ENCODE measurements around the gene LSM14B. TPM values are rescaled to one million over a fixed set of nuclear protein-coding genes. Genes with fewer than 3 reads are reported as not detected.

Gene LSM14B
- total RNA-seq, 2 donors from 2014 or later, result 38.6 to 38.8 TPM

- Histone ChIP-seq H3K36me3 (no peaks in the 10 kb centered on the region), H3K27me3 (no peaks in the 10 kb centered on the region), H3K4me1 (no peaks in the 10 kb centered on the region), H3K9me3 (no peaks in the 10 kb centered on the region), H3K4me3 (no peak overlapping the region), H3K27ac (no peak overlapping the region), H3K9ac (ENCODE audit: low read depth in 2 of 2, low read length in 2 of 2) (no peak overlapping the region)
- intact Hi-C loops (cut with DNase I), result no loop called here
- DNase-seq, result no peak
- TF ChIP-seq, protein P1, sequence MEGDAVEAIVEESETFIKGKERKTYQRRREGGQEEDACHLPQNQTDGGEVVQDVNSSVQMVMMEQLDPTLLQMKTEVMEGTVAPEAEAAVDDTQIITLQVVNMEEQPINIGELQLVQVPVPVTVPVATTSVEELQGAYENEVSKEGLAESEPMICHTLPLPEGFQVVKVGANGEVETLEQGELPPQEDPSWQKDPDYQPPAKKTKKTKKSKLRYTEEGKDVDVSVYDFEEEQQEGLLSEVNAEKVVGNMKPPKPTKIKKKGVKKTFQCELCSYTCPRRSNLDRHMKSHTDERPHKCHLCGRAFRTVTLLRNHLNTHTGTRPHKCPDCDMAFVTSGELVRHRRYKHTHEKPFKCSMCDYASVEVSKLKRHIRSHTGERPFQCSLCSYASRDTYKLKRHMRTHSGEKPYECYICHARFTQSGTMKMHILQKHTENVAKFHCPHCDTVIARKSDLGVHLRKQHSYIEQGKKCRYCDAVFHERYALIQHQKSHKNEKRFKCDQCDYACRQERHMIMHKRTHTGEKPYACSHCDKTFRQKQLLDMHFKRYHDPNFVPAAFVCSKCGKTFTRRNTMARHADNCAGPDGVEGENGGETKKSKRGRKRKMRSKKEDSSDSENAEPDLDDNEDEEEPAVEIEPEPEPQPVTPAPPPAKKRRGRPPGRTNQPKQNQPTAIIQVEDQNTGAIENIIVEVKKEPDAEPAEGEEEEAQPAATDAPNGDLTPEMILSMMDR (IDR thresholded peaks at IDR 0.05), result no peak
These were observed 49.0 kb downstream of the LSM14B start for GRCh38 chr20:62171245-62171644.

DNA sequence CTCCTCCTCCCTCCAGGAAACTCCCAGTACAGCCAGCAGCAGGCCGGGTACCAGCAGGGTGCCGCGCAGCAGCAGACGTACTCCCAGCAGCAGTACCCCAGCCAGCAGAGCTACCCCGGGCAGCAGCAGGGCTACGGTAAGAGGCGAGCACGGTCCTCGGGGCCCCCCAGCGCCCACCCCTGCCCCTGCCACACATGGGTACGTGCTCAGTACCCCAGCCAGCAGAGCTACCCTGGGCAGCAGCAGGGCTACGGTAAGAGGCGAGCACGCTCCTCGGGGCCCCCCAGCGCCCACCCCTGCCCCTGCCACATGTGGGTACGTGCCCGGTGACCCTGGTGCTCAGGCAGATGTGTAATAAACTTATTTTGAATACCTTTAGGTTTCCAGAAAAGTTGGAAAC is 50.4 kb downstream of the LSM14B start:
- no peaks in the 10 kb centered on the region for H3K9me3 ChIP-seq
- TF ChIP-seq, protein P1 (IDR thresholded peaks at IDR 0.05), result no peak
- DNase-seq, result no peak
- H3K4me3 ChIP-seq, result no peak overlapping the region
- no peaks in the 10 kb centered on the region for H3K27me3 ChIP-seq
- H3K27ac ChIP-seq, result no peak overlapping the region
- H3K4me1 ChIP-seq, result no peaks in the 10 kb centered on the region
- intact Hi-C loops (cut with DNase I), result no loop called here
- H3K9ac ChIP-seq (ENCODE audit: low read depth in 2 of 2, low read length in 2 of 2), result no peak overlapping the region
- no peaks in the 10 kb centered on the region for H3K36me3 ChIP-seq

DNA sequence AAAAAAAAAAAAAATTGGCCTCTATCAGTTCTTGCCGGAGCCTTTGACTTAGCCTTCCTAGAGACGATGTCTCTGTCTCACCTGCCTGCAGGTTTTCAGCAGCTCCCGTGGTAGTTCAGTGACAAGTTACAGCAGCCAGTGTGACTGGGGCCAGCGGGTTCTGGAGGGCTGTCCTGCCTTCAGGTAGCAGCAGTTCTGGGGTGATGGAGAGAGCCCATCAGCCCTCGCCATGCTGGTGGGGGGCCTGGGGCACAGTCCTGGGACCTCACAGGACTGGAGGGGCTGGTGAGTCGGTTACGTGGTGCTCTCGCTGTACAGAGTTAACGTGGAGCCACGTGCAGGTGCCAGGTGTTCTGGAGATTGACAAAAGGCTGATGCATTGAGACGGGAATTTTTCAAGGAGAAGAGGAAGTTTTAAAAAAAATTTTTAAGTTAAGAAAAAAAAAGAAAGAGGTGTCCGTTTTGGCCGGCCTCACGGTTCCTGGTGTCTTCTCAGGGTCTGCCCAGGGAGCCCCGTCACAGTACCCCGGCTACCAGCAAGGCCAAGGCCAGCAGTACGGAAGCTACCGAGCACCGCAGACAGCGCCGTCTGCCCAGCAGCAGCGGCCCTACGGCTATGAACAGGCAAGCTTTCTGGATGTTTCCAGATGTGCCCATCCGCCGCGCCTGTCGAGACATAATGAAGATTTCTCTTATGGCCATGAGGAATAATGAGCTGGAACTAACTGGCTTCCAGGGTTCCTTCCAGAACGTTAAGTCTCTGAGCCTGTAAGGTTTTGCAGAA is 51.9 kb downstream of the LSM14B start:
- Histone ChIP-seq H3K27ac (no peak overlapping the region), H3K9me3 (no peaks in the 10 kb centered on the region), H3K36me3 (no peaks in the 10 kb centered on the region), H3K4me3 (no peak overlapping the region), H3K4me1 (no peaks in the 10 kb centered on the region), H3K9ac (ENCODE audit: low read depth in 2 of 2, low read length in 2 of 2) (no peak overlapping the region), H3K27me3 (no peaks in the 10 kb centered on the region)
- TF ChIP-seq, protein P1 (IDR thresholded peaks at IDR 0.05), result no peak
- intact Hi-C loops (cut with DNase I), result no loop called here
- no peak for DNase-seq

GRCh38 chr20:62174870-62175624 is 52.8 kb downstream of the LSM14B start:
- DNase-seq, result no peak
- Histone ChIP-seq H3K27me3 (no peaks in the 10 kb centered on the region), H3K36me3 (no peaks in the 10 kb centered on the region)

DNA sequence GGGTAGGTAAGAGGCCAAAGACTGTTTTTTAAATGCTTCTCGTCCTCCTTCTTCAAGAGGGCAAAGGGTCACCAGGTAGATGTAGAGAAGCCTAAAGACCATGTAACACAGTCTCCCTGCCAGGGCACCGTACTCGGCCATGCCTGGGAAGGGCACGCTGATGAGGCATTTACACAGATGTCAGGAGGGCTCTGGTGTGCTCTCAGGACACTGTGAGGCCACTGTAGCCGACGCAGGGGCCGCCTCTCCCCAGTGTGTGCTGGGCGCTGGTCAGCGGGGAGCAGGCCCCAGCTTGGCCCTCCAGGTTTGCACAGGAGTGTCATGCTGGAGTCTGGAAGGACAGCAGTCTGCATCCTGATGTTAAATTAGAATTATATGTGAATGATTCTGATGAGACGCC is 53.4 kb downstream of the LSM14B start:
- Histone ChIP-seq H3K9ac (ENCODE audit: low read depth in 2 of 2, low read length in 2 of 2) (no peak overlapping the region), H3K36me3 (no peaks in the 10 kb centered on the region), H3K27ac (no peak overlapping the region), H3K27me3 (no peaks in the 10 kb centered on the region), H3K9me3 (no peaks in the 10 kb centered on the region), H3K4me1 (no peaks in the 10 kb centered on the region), H3K4me3 (no peak overlapping the region)
- TF ChIP-seq, protein P1 (IDR thresholded peaks at IDR 0.05), result no peak
- intact Hi-C loops (cut with DNase I), result no loop called here
- DNase-seq, result no peak

More at GRCh38 chr20:62174870-62175624, 52.8 kb downstream of the LSM14B start:
- H3K4me3 ChIP-seq, result no peak overlapping the region
- no peak overlapping the region for H3K27ac ChIP-seq
- H3K9me3 ChIP-seq, result no peaks in the 10 kb centered on the region
- TF ChIP-seq, protein P1 (IDR thresholded peaks at IDR 0.05), result no peak
- intact Hi-C loops (cut with DNase I), result no loop called here
- no peaks in the 10 kb centered on the region for H3K4me1 ChIP-seq
- no peak overlapping the region for H3K9ac ChIP-seq (ENCODE audit: low read depth in 2 of 2, low read length in 2 of 2)

Data from colonic mucosa (tissue), 4 donors.